T follicular helper cell (primary cell): ENCODE results near the gene RNMT.
"Not testable (repeated sequence)": the region's sequence is repeated elsewhere in the genome, so short reads cannot be mapped to it uniquely, and the experiment has no call there.

Experiments
- DNase-seq: peaks from one replicate; pipeline ENCODE4 v3.0.0-alpha.2; 2020; ENCODE audit warnings: low read depth
- total RNA-seq, 2 experiments: gene quantifications; one replicate each; lab custom pipeline; 2026; lab: John Stamatoyannopoulos, UW

The RNMT gene
- 105 to 158 reads per million in 2 experiments for total RNA-seq

DNA sequence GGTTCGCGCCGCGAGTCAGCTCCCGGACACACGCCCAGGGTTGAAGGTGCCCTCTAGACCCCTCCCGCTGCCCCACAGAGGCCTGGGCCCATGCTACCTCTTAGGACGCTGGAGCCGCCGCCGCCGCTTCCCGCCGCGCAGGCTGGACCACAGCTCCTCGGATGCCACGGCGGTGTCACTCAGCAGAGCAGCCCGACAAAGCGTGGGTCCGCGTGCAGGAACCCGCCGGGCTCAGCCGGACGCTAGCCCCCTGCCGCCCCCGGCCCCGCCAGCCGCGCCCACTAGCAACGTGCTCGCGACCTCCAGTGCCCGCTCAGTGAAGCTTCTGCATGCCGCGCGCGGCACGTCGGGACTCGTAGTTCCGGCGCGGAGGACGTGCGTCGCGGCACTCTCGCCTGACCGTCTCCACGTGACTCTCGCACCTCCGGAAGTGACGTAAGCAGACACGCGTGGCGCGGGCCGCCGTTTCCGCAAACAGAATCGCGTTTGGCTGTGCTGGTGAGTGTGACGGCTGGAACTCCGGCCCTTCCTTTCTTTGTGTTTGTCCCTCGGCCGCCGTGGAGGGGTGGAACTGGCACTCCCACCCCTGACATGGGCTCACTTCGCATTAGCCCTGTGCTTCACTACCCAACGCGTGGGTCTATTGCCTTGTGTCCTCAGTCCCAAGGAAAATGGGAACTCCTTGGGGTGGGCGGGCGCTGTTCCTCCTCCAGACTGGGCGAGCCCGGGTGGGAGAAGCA is at the start of gene RNMT, which contains the start of gene FAM210A:
Gene RNMT (plus strand): TSS at position 442 of the 740 bp plus-strand sequence. CDS start 4,845 bp downstream, outside the sequence.
Gene FAM210A (minus strand): TSS at position 327 of the 740 bp plus-strand sequence. CDS start 44,481 bp downstream, outside the sequence.
- peak; percentile 92 for DNase-seq

DNA sequence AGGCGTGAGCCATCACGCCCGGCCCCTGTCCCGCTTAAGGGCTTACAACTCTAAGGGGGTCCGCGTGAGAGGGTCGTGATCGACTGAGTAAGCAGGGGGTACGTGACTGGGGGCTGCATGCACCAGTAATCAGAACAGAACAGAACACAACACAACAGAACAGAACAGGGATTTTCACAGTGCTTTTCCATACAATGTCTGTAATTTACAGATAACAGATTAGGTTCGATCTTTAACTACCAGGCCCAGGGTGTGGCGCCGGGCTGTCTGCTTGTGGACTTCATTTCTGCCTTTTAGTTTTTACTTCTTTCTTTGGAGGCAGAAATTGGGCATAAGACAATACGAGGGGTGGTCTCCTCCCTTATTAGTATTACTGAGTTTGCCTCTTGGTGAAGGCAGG is 49.1 kb upstream of the RNMT start:
- not testable (repeated sequence) for DNase-seq

DNA sequence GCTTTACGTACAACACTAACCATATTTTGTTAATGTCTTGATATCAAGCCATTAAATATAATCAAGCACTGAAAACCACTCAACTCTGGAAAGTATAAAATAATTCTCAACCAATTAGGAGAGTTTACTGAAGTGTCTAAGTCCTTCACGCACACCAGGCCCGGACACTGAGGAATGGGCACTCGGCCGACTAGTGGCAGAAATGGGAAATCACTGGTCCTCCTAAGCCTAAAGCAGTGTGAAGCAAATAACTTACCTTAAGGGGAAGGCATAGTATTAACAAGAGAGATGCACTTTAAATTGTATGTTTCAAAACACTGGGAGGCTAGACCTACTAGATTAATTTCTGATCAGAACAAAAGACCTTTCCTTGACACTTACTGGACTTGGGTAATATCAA is 45.9 kb upstream of the RNMT start:
- DNase-seq: no peak

DNA sequence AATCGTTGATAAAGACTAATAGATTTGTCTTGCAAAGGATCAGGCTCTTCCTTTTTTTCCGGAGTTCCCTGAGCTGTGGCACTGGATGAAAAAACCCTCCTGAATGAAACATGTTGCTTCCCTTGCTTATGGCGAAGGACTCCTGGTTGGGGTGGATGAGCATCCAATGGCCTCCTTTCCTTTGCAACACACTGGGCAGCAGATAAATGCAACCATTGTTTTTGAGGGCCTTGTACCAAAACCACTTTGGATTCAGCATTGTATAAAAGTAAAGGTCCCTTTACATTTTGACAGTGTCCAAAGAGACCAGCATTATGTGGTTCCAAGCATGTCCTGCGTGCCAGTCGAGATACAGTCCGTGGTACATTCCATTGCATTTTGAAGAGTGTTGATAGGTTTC is 44.8 kb upstream of the RNMT start:
- DNase-seq: no peak

DNA sequence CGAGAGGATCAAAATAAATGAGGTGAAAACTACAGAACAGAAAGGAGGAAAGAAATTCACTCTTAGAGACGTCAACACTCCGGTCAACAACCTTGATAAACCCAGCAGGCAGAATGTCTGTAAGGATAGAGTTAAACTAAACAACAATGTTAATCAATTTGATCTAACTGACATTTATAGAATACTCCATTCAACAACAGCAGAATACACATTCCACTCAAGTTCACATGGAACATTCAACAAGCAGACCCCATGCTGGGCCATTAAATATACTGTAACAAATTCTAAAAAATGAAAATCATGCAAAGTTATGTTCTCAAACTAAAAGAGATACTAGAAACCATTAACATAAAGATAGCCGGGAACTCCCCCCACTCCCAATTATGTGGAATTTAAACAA is 41.9 kb upstream of the RNMT start:
- DNase-seq: no peak

DNA sequence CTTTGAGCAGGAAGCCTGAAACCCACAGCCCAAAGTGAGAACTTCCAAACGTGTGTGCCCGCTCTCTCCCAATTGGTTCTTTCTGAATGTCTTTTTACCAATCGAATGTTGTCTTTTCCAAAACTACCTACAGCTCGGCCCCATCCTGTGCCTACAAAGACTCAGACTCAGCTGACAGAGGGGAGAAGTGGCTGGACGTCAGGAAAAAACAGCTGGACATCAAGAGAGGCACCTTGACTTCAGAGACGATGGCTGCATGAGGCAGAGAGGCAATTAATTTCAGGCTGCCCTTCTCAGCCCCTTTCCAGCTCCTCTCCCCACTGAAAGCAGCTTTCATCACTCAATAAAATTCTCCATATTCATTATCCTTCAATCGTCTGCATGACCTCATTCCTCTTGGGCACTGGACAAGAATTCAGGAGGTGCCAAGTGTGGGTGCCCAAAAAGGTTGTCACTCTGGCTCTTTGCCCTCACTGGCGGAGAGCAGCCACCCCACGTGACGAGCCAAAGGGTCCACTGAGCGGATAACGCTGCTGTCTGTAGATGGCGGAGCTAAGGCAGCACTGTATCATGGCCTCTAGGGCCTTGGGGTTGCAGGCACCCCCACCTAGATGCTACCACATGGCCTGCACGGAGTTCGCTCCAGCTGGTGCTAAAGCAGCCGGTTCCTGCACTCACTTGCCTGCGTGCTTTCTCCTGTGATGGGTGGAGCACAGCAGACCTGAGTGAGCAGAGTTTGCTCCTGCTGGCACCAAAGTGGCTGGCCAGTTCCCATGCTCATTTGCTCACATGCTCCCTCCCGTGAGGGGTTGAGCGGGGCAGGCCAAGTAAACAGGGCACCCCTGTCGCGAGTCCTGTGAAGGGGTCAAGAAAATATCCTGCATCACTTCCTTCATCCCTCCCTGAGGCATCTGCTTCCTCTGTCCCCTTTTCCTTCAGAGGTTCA is 38.0 kb upstream of the RNMT start:
- DNase-seq: no peak

DNA sequence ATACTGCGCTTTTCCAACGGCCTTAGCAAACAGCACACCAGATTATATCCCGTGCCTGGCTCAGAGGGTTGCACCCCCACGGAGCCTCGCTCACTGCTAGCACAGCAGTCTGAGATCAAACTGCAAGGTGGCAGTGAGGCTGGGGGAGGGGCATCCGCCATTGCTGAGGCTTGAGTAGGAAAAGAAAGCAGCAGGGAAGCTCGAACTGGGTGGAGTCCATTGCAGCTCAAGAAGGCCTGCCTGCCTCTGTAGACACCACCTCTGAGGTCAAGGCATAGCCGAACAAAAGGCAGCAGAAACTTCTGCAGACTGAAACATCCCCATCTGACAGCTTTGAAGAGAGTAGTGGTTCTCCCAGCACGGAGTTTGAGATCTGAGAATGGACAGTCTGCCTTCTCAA is 36.4 kb upstream of the RNMT start:
- DNase-seq: not testable (repeated sequence)

DNA sequence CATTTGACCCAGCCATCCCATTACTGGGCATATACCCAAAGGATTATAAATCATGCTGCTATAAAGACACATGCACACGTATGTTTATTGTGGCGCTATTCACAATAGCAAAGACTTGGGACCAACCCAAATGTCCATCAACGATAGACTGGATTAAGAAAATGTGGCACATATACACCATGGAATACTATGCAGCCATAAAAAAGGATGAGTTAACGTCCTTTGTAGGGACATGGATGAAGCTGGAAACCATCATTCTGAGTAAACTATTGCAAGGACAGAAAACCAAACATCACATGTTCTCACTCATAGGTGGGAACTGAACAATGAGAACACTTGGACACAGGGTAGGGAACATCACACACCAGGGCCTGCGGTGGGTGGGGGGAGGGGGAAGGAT is 31.1 kb upstream of the RNMT start:
- not testable (repeated sequence) for DNase-seq

DNA sequence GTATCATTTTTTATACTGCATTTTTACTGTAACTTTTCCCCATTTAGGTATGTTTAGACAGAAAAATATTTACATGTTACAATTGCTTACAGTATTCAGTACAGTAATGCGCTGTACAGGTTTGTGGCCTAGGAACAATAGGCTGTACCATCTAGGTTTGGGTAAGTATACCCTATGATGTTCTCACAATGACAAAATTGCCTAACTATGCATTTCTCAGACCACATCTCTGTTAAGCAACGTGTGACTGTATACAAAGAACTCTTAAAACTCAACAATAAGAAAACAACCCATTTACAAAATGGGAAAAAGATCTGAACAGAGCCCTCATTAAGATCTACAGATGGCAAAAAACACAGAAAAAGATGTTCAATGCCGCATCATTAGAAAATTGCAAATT is 29.5 kb upstream of the RNMT start:
- no peak for DNase-seq

DNA sequence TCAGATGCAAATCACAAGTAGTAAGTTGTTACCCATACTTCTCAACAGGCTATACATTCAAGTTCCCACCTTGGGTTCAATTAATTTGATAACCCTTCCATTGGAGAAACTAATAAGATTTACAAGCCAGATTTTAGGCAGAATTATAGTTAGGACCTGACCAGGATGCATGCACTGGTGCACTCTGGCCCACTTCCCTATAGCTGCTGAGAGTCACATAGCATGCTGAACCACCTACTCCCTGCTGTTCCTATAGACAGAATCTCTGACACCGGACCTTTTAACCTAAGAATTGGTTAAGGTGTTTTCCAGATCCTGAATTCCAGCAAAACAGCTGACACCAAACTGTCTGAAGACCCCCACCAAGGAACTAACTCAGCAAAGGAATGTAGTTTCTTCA is 26.3 kb upstream of the RNMT start:
- DNase-seq: no peak

DNA sequence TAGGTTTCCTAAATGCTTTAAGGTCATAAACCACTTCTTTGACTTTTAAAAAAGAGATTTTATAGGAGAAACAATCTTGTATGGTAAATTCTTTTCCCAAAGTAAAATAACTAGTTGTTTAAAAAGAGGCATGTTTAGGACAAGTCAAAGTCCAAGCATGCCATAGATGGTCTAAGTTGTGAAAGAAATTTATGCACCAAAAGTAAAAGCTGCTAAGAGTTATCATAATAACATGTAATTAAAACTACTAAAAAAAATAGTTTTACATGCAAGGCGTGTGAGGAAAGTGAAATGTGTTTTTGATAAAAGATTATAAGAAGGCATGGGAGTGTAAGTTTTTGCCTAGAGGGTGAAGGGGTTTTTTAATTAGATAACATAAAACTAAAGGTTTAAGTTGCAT is 22.6 kb upstream of the RNMT start:
- no peak for DNase-seq

DNA sequence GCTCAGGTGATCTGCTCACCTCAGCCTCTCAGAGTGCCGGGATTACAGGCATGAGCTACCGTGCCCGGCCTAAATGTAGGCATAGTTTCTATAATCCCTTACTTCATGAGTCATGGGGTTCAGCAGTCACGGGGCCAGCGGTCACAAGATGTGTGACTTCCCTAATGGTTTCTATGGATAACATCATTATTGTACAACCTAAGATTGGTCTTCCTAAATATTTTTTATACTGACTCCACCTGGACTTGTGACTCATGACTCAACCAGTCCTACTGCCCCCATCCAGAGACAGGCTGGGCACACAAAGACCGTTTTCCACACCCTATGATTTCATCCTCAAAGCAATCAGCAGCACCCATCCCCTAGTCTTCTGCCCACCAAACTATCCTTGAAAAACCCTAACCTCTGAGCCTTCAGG is 16.1 kb upstream of the RNMT start:
- DNase-seq: no peak

DNA sequence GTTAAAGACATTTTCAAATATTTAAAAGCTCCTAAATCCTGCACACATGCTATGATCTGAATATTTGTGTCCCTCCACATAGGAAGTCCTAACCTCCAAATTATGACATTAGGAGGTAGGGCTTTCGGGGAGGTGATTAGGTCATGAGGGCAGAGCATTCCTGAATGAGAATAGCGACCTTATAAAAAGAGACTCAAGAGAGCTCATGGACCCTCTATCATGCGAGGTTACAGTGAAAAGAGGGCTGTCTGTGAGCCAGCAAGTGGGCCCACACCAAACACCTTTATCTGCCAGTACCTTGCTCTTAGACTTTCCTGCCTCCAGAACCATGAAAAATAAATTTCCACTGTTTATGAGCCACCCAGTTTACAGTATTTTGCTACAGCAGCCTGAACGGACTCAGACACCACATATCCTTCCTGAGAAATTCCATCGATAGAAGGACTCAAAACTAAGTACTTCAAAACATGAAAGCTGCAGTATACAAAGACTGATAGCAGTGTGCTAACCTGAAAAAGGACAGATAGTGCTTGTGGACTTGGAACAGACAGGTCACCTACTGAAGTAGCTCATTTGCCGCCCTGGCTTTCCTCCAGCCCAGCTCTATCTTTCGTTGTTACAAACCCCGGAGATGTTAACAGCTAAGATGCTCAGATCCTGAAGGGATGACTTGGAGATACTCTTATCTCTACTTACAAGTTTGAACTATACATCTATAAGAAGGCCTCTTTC is 13.9 kb upstream of the RNMT start:
- DNase-seq: no peak

DNA sequence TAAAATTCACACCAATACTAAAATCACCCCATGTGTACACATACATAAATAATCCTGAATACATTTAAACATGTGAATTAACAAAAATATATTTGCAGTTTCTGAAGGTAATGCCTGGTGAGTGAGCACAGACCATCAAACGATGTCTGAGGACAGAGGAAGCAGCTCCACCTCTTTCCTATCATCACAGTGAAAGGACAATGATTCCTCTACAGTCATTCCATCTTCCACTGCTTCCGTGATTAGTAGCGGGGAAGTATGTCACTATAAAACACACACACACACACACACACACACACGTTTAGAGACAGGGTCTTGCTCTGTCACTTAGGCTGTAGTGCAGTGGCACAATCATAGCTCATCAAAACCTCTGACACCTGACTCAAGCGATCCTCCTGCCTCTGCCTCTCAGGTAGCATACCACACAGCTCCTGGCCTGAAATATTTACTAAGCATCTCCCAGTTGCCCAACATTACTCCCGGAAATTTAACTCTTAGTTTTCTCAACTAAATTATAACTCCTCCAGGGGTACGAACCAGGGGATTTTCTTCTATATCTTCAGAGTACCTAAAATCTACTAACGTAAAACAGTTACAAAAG is 12.9 kb upstream of the RNMT start:
- DNase-seq: no peak

DNA sequence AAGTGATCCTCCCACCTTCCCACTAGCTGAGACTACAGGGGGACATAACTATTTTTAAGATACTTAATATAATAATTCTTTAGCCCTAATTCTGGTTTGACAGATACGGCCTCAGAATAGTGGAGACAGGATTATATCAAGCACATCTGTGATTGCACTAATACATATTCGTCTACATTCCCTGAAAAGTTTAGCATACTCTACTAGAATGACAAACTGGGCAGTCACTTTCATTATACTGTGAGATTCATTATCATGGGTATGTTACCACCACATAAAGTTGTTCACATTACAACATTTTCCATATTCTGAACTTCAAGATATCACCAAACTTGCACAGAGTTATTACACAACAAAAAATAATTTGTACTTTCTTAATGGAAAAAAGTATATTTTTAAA is 11.1 kb upstream of the RNMT start:
- no peak for DNase-seq

DNA sequence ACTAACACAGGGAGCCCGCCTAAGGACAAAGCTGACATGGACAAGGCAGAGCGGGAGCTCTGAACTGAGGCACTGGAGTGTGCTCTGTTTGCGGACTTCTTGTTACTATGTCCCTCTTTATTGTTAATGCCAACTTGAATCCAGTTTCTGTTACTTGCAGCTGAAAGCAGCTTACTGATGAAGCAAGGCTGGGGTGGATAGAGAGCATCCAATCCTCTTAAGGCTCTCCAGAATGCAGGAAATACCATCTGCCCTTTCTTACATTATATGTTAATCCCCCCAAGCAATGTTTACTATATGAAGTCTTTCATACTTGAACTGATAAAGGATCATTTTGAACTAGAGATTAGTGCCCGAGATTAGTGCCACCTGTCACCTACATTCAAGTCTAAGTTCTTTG is 9.6 kb upstream of the RNMT start:
- no peak for DNase-seq

DNA sequence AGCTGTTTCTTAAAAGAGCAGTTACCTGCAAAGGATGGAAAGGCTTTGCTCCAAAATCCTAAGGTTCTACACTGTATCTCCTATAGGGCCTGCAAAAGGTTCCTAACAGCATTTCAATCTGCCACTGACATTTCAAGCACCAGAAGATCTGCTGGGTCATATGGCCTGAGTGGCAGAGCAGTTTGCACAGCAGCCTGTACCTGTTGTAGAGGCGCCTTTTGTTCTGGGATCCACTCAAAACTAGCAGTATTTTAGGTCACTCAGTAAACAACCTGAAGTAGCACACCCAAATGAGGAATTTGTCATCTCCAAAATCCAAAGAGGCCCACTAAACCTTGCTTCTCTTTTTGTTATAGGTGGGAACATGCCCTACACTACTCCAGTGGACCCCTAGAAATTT is 6.3 kb upstream of the RNMT start:
- DNase-seq: no peak

DNA sequence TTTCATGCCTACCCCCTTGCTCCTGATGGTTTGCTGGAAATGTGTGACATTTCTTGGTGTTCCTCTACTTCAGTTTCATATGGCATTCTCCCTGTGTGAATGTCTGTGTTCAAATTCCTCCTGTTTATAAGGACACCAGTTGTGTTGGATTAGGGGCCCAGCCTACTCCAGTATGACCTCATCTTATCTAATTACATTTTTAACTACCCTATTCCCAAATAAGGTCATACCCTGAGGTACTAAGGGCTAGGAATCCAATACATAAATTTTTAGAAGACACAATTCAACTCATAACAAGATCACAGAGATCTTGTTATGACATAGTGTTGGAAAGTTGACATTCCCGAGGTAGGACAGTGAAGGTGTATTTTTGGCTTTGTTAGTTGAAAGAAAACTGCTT is 5.6 kb upstream of the RNMT start:
- DNase-seq: no peak

DNA sequence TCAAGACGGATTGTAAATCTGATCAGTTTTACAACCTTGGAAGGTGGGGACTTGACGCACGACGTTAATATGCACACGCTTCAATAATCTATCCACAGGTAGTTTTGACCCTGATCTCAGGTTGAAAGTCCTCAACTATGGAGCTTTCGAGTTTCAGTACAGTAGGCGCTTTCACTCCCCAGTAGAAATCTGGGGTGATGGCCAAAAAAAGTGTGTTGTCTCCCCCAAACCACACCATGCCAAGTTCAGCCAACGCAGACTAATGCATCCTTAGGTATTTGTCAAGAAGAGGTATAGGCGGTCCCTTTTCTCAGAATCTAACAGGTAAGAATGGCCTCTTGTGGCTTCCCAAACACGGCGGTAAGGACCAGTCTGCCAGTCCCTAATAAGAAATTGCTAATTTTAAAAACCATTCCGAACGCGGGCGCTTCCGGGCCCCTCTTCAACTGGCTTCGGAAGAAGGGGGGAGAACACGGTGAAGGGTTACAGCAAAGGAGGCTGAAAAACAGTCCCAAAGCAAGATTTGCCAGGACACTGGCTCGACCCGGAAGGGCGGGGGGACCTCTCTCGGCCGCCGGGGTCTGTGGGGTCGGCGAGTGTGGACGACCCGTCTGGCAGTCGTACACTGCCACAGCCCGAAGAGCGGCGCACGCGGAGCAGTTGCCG is 774 bp upstream of the RNMT start:
- no peak for DNase-seq

DNA sequence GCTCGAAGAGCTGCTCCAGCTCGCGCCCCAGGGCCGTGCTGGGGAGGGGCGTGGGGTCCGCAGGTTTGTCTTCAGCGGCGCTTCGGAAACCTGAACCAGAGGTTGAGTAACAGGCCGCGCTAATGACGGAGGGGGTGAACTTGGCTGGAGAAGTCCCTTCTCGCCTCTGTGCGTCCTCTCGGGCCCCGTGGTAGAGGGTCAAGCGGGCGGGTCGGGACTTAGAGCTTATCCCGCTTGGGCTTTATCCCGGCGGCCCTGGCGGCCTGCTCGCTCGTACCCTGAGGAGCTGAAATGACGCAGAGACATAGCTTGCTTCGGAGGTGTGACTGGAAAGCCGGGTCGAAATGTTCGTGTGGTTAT is 479 bp downstream of the RNMT start:
- peak; percentile 12 for DNase-seq

DNA sequence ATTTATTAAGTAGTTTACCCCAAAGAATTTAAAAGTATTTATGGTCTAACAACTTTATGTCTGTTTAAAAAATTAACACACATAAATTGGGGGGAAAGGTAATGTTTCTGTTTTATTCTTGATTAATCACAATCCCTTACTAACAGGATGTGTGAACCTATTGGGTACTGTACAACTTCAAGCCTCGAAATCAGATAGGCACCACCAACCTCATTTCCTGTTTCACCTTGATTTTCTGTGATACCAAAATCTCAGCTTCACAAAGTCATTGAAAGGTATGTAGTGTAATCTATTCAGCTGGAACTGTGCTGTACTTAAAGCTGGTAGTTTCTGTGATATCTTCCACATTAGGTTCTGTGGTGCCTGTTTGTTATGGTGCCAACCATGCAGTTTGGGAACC is 4.0 kb downstream of the RNMT start:
- no peak for DNase-seq
